Measurements from ENCODE around the gene RGS10. TPM values are rescaled to one million over a fixed set of nuclear protein-coding genes. Genes with fewer than 3 reads are reported as not detected.

Gene RGS10, protein sequence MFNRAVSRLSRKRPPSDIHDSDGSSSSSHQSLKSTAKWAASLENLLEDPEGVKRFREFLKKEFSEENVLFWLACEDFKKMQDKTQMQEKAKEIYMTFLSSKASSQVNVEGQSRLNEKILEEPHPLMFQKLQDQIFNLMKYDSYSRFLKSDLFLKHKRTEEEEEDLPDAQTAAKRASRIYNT
- 20.0 and 44.7 TPM in 2 replicates for total RNA-seq (ENCODE audit: low replicate concordance)

DNA sequence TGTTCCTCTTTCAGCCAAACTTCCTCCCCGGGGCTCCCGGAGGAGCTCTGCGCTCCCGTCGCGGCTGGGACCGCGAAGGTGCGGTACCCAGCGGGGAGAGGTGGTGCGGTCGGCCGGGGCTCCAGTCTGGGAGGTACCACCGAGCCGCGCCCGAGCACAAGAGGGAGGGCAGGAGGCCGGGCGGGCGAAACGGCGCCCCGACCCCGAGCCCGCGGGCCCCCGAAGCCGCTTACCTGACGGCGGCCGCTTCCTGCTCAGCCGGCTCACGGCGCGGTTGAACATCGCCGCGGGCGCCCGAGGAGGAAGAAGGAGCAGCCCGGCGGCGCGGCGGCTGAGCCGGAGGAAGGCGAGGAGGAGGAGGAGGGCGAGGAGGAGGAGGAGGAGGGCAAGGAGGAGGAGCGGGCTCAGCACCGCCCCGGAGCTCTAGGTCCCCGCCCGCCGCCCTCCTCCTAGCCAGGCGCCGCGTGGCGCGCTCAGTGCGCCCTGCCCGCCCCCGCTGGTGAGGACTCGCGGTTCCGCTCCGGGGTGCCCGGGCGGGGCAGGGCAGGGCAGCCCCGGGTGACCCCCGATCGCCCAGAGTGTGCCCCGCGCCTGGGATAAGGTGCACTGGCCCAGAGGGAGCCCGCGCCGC, at the start of gene RGS10:
TSS of gene RGS10 (minus strand) at position 363 of the 631 bp plus-strand sequence. CDS start at position 282, 81 bp downstream.

Other genes with a start within 250 kb of the RGS10 start
- gene TIAL1, start 54.2 kb upstream of the RGS10 start, total RNA-seq (ENCODE audit: low replicate concordance), result 14.7 and 16.8 TPM in 2 replicates
- 2.5 and 12.1 TPM in 2 replicates for gene BAG3, start 108.7 kb upstream of the RGS10 start, total RNA-seq (ENCODE audit: low replicate concordance)
- gene INPP5F, start 183.3 kb upstream of the RGS10 start, total RNA-seq (ENCODE audit: low replicate concordance), result 9.6 and 25.8 TPM in 2 replicates